CD4-positive, alpha-beta T cell treated with Interleukin-17A for 1 hour (primary cell): Measurements from ENCODE around the gene KIF12.

Experiments
- DNase-seq: peaks from one replicate; pipeline ENCODE4 v3.0.0-alpha.2; 2020

The KIF12 gene

GRCh38 chr9:114105236-114105635 is 6.1 kb upstream of the KIF12 start:
- DNase-seq = no peak

GRCh38 chr9:114102484-114102883 is 3.4 kb upstream of the KIF12 start:
- no peak for DNase-seq

- no peak for DNase-seq
Observed at GRCh38 chr9:114100536-114100935, 1.4 kb upstream of the KIF12 start.

GRCh38 chr9:114099669-114100270 is 678 bp upstream of the KIF12 start:
- DNase-seq = no peak

- DNase-seq = no peak
Observed at GRCh38 chr9:114098021-114098935, 814 bp downstream of the KIF12 start.

- no peak for DNase-seq
Observed at GRCh38 chr9:114097613-114098020, 1.5 kb downstream of the KIF12 start.

- DNase-seq = no peak
Observed at GRCh38 chr9:114096866-114097612, 2.1 kb downstream of the KIF12 start.

GRCh38 chr9:114096041-114096511 is 3.0 kb downstream of the KIF12 start:
- no peak for DNase-seq

GRCh38 chr9:114094971-114095370 is 4.1 kb downstream of the KIF12 start:
- no peak for DNase-seq

GRCh38 chr9:114093761-114094505 is 5.2 kb downstream of the KIF12 start:
- DNase-seq = no peak

GRCh38 chr9:114093031-114093471 is 6.0 kb downstream of the KIF12 start:
- DNase-seq = no peak

GRCh38 chr9:114092336-114092735 is 6.8 kb downstream of the KIF12 start:
- no peak for DNase-seq

GRCh38 chr9:114091711-114092110 is 7.4 kb downstream of the KIF12 start:
- DNase-seq = no peak

- no peak for DNase-seq
Observed at GRCh38 chr9:114090798-114091197, 8.3 kb downstream of the KIF12 start.

- no peak for DNase-seq
Observed at GRCh38 chr9:114089206-114089840, 9.8 kb downstream of the KIF12 start.

- DNase-seq = no peak
Observed at GRCh38 chr9:114088571-114089170, 10.4 kb downstream of the KIF12 start.

- DNase-seq = no peak
Observed at GRCh38 chr9:114087721-114088120, 11.4 kb downstream of the KIF12 start.

- DNase-seq = no peak
Observed at GRCh38 chr9:114086607-114087006, 12.5 kb downstream of the KIF12 start.

GRCh38 chr9:114086009-114086408 is 13.1 kb downstream of the KIF12 start:
- DNase-seq = no peak

- DNase-seq = no peak
Observed at GRCh38 chr9:114085387-114085789, 13.7 kb downstream of the KIF12 start.

GRCh38 chr9:114084282-114085073 is 14.6 kb downstream of the KIF12 start:
- DNase-seq = no peak
